GM10266 (cell line): ENCODE data around the gene GAD1.

Source experiments
- DNase-seq: peaks from one replicate; pipeline ENCODE4 v3.0.0; 2012; ENCODE audit errors: extremely low spot score
- CTCF ChIP-seq: IDR thresholded peaks from 2 replicates; pipeline ENCODE4 v1.5.1; 2012; ENCODE audit warnings: mild to moderate bottlenecking, low read depth; ENCODE audit not compliant: control insufficient read depth, insufficient read depth; ENCODE audit errors: missing control alignments

The GAD1 gene

GRCh38 chr2:170814533-170815230, 2.0 kb upstream of the GAD1 start:
- no peak for DNase-seq

DNA sequence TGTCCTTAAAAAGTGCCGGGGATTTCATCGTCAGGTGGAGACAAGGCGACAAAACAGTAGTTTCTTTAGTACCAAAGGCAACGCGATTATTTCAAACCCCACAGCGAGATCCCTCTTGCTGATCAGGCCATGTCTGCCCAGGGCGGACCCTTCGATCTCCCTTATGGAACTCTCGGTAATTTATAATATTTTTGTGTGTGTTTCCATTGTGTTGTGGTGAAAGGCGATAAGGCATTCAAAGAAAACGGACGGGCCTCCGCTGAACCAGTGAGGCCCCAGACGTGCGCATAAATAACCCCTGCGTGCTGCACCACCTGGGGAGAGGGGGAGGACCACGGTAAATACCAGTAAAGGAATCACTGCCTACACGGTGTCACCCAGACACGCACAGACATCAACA, 1.4 kb upstream of the GAD1 start:
- no peak for TF ChIP-seq CTCF
- DNase-seq = no peak

More at GRCh38 chr2:170814533-170815230, 2.0 kb upstream of the GAD1 start:
- TF ChIP-seq CTCF = no peak

GRCh38 chr2:170815746-170816503, 762 bp upstream of the GAD1 start:
- DNase-seq = peak; percentile 79
- peak; percentile 71 for TF ChIP-seq CTCF

GRCh38 chr2:170817093-170818035, 677 bp downstream of the GAD1 start:
- DNase-seq = no peak
- TF ChIP-seq CTCF = no peak

- TF ChIP-seq CTCF = no peak
- no peak for DNase-seq
These were observed 1.5 kb downstream of the GAD1 start for GRCh38 chr2:170818036-170818751.

DNA sequence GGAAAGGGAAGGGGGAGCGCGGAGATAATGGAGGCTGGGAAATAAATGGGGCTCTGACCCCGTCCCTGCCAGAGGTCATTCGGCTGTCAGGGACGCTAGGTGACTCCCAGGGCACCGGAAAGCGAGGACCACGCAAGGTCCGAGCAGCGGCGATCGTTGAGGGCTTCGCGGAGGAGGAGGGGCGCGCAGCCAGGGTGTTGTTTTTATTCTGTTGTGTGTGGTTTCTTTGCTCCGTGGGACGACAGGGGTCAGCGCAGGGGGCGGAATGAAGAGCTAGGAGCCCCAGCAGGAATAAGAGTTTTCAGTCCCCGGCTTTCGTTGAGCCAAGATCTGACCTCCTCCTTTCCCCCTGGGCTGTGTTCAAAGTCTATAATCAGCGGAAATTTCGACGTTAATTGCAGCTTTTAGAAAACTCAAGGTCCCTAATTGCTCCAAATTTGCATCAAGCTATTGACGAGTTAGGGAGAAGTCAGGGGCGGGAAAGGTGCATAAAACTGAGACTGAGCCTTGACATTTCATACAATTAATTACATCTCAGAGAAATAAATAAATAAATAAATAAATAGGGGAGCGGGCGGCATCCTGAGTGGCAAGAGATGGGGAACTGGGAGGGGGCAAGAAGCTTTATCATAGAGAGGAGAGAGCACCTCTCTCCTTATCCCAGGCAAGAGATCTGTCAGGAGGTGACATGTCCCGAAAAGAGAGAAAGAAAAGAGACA, 2.2 kb downstream of the GAD1 start:
- no peak for DNase-seq
- TF ChIP-seq CTCF = no peak
